GM12864 (cell line): Measurements from ENCODE around the gene TMEM184C.

Experiments
- DNase-seq: peaks from one replicate; pipeline ENCODE4 v3.0.0-alpha.2; 2011; ENCODE audit warnings: low read depth
- H3K4me3 ChIP-seq: 2 replicates; pipeline ENCODE4 v1.5.1; 2011; ENCODE audit warnings: mild to moderate bottlenecking, low read depth, low read length, control low read depth
- TF ChIP-seq, protein P1 (sequence below): IDR thresholded peaks from 2 replicates; pipeline ENCODE4 v1.5.1; 2011; ENCODE audit warnings: low read depth, mild to moderate bottlenecking, moderate library complexity, low read length, control low read depth, inconsistent platforms; ENCODE audit errors: missing control alignments

Gene TMEM184C

GRCh38 chr4:147707892-147708672, 90.9 kb downstream of the TMEM184C start:
- TF ChIP-seq, protein P1, sequence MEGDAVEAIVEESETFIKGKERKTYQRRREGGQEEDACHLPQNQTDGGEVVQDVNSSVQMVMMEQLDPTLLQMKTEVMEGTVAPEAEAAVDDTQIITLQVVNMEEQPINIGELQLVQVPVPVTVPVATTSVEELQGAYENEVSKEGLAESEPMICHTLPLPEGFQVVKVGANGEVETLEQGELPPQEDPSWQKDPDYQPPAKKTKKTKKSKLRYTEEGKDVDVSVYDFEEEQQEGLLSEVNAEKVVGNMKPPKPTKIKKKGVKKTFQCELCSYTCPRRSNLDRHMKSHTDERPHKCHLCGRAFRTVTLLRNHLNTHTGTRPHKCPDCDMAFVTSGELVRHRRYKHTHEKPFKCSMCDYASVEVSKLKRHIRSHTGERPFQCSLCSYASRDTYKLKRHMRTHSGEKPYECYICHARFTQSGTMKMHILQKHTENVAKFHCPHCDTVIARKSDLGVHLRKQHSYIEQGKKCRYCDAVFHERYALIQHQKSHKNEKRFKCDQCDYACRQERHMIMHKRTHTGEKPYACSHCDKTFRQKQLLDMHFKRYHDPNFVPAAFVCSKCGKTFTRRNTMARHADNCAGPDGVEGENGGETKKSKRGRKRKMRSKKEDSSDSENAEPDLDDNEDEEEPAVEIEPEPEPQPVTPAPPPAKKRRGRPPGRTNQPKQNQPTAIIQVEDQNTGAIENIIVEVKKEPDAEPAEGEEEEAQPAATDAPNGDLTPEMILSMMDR: peak; percentile 83
- no peak overlapping the region for H3K4me3 ChIP-seq
- no peak for DNase-seq

DNA sequence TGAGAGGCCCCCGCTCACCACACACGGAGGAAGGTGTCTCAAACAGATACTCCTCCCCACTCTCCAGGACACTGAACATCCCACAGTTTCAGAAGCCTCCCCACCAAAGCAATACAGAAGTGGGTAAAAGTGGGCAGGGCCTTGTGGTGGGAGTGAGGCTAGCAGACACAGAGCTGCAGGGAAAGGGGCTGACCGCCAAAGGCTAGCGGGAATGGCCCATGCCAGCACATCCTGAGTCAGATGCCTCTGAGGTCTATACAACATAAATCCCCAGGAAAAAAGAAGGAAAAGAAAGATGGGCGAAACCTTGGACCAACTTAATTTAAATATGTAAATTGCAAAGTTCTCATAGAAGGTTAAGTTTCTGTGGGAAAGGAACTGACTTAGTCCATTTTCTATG, 92.8 kb downstream of the TMEM184C start:
- DNase-seq: no peak
- no peak overlapping the region for H3K4me3 ChIP-seq
- TF ChIP-seq, protein P1: no peak

GRCh38 chr4:147714575-147715401, 97.6 kb downstream of the TMEM184C start:
- DNase-seq: no peak
- TF ChIP-seq, protein P1: no peak
- no peak overlapping the region for H3K4me3 ChIP-seq

GRCh38 chr4:147717878-147718277, 100.7 kb downstream of the TMEM184C start:
- no peak overlapping the region for H3K4me3 ChIP-seq
- TF ChIP-seq, protein P1: no peak
- DNase-seq: no peak
